Mononuclear cell (primary cell): ENCODE measurements around the gene DOCK4. TPM values are rescaled to one million over a fixed set of nuclear protein-coding genes. Genes with fewer than 3 reads are reported as not detected.

ENCODE experiments used
- H3K27me3 ChIP-seq: 2 replicates; pipeline ENCODE4 v1.6.0; 2011; ENCODE audit warnings: low read length, control low read depth; ENCODE audit not compliant: insufficient read depth
- H3K4me1 ChIP-seq: 2 replicates; pipeline ENCODE4 v1.5.1; 2011; ENCODE audit warnings: mild to moderate bottlenecking, low read length, control low read depth; ENCODE audit not compliant: insufficient read depth
- H3K4me3 ChIP-seq: 2 replicates; pipeline ENCODE4 v1.5.1; 2011; ENCODE audit warnings: mild to moderate bottlenecking, low read length, moderate library complexity
- H3K9me3 ChIP-seq: 2 replicates; pipeline ENCODE4 v1.5.1; 2011; ENCODE audit warnings: low read depth, mild to moderate bottlenecking, control low read depth, low read length
- total RNA-seq: library from RNA; depleted of rRNA; stranded (reverse); fragments of >200 nt; gene quantifications from one replicate; pipeline ENCODE4 v1.2.3, GENCODE V29; 2012

DOCK4 gene
- total RNA-seq, 1 donor, result 5.6 TPM

- H3K27me3 ChIP-seq, result no peaks in the 10 kb centered on the region
- no peak overlapping the region for H3K4me3 ChIP-seq
- peaks cover 31% of the 10 kb centered on the region for H3K4me1 ChIP-seq
- no peaks in the 10 kb centered on the region for H3K9me3 ChIP-seq
These were observed 119.5 kb downstream of the DOCK4 start for GRCh38 chr7:112086496-112087254.

GRCh38 chr7:112084520-112084971 is 121.7 kb downstream of the DOCK4 start:
- Histone ChIP-seq H3K4me3 (no peak overlapping the region), H3K4me1 (peaks cover 36% of the 10 kb centered on the region), H3K9me3 (no peaks in the 10 kb centered on the region), H3K27me3 (no peaks in the 10 kb centered on the region)

GRCh38 chr7:112083776-112084355 is 122.3 kb downstream of the DOCK4 start:
- H3K9me3 ChIP-seq, result no peaks in the 10 kb centered on the region
- H3K27me3 ChIP-seq, result no peaks in the 10 kb centered on the region
- no peak overlapping the region for H3K4me3 ChIP-seq
- H3K4me1 ChIP-seq, result peaks cover 31% of the 10 kb centered on the region

DNA sequence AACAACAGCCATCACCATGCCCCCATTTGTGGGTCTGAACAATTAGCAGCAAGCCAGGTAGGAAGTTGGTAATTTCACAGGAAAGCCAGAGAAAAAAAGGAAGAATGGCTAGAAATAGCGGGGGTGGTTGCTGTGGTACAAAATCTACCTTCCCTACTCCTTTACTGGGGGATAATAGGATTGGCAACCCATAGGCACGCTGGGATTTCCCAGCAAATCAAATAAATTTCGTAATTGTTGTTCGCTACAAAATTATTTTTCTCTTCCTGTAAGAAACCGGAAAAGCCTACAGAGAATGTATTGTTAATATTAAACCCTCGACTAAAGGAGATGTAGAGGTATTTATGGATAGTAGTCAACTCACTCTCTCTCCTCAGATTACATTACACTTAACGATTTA is 123.9 kb downstream of the DOCK4 start:
- Histone ChIP-seq H3K27me3 (no peaks in the 10 kb centered on the region), H3K9me3 (no peaks in the 10 kb centered on the region), H3K4me1 (peaks cover 31% of the 10 kb centered on the region), H3K4me3 (no peak overlapping the region)

DNA sequence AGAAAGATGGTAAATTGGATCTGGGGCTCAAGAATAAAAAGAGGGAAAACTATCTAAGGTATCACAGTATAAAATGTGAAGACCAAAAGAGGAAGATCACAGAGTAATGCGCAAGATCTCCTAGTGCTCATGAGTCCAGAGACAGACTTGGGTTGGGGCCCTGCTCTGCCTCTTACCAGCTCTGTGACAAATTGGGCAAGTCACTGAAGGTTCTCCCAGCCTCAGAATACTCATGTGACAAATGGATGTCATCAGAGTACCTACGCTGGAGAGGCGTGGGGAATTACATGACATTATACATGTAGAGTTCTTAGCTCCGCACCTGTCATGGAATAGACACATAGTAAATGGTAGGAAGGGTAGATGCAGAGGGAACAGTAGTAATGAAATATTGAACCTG is 124.4 kb downstream of the DOCK4 start:
- H3K27me3 ChIP-seq, result no peaks in the 10 kb centered on the region
- peaks cover 31% of the 10 kb centered on the region for H3K4me1 ChIP-seq
- no peaks in the 10 kb centered on the region for H3K9me3 ChIP-seq
- no peak overlapping the region for H3K4me3 ChIP-seq

DNA sequence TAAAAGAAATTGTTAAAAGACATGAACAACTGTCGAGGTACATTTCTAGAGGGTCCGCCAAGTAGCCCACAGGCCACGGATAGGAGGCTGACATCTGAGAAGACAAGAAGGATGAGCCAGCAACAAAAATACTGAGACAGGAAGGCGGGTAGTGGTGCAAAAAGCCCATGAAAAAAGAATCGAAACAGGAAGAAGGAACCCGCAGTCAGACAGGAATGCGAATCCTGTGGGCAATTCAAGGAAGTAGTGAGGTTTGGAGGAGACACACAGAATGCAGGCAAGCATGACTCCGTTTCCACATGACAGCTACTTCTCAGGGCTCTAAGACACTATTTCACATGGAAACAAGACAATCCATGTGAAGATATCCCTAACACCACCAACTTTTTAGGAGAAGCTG is 125.2 kb downstream of the DOCK4 start:
- Histone ChIP-seq H3K9me3 (no peaks in the 10 kb centered on the region), H3K4me1 (peaks cover 31% of the 10 kb centered on the region), H3K4me3 (no peak overlapping the region), H3K27me3 (no peaks in the 10 kb centered on the region)

DNA sequence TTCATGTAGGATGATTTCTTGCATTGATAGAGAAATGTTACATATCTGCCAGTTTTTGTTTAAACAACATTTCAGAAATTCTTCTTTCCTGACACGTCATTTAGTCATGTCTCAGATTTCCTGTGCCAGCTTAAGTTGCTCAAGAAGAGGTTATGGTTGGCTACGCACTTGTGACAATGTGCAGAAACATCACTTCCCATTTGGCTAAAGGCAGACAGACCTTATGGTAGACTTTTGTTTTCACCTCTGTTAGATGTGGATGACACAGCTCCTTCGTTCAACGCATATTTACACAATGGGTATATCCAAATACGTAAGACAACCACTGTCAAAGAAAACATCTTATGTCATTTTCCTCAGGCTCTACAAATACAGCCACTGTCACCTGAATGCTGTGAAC is 125.8 kb downstream of the DOCK4 start:
- Histone ChIP-seq H3K4me3 (no peak overlapping the region), H3K9me3 (no peaks in the 10 kb centered on the region), H3K27me3 (no peaks in the 10 kb centered on the region), H3K4me1 (peaks cover 31% of the 10 kb centered on the region)

DNA sequence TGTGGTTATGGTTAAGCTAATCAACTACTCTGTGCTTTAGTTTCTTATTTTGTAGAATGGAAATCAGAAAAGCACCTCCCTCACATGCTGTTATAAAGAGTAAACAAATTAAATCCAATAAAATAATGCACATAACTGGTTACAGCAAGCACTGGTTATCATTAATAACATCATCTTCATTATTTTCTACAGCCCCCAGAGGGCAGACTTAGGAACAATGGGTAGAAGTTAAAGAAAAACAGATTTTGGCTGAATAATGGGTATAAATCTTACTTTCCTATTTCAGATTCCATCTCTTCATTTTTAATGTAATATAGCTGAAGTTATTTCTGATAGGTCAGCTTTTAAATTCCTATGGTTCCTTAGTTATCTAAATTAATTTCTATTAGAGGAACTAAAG is 126.5 kb downstream of the DOCK4 start:
- Histone ChIP-seq H3K4me1 (peaks cover 26% of the 10 kb centered on the region), H3K9me3 (no peaks in the 10 kb centered on the region), H3K27me3 (peaks cover 3% of the 10 kb centered on the region), H3K4me3 (no peak overlapping the region)

DNA sequence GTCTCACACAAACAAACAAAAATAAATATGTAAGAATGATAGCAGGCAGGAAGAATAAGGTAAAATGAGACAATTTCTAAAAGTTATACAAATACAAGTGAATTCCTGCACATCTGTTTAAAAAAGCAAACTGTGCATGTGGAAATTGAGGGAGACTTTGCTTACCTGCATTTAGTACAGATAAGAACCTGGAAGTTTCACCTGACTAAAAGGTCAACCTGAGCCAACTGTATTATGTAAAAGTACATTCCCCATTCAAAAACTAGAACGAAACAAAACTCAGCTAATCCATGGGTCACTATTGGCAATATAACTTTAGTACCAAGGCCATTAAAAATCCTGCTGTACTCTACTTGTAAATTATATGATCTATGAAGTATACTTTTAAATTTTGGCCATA is 127.1 kb downstream of the DOCK4 start:
- peaks cover 23% of the 10 kb centered on the region for H3K4me1 ChIP-seq
- no peaks in the 10 kb centered on the region for H3K9me3 ChIP-seq
- H3K4me3 ChIP-seq, result no peak overlapping the region
- peaks cover 3% of the 10 kb centered on the region for H3K27me3 ChIP-seq

GRCh38 chr7:112076324-112076723 is 129.9 kb downstream of the DOCK4 start:
- H3K27me3 ChIP-seq, result peaks cover 3% of the 10 kb centered on the region
- peaks cover 6% of the 10 kb centered on the region for H3K4me1 ChIP-seq
- H3K4me3 ChIP-seq, result no peak overlapping the region
- H3K9me3 ChIP-seq, result no peaks in the 10 kb centered on the region

DNA sequence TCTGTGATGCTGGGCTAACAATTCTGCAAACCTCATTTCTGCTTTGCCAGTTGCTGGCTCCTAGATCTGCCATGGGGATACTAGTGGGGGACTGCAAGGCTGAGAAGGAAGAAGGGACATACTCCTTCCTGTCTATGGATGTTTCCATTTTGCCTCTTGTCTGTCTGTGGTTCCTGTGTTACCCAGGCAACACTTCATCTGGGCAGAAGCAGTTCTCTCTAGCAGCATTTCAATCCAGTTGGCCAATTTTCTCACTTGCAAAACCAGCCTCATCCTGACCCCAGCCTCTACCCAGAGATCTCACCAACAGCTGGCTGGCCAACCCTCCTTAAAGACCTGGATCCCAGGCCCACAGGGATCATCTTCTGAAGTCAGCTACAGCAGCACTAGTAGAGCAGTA is 131.7 kb downstream of the DOCK4 start:
- Histone ChIP-seq H3K27me3 (peaks cover 3% of the 10 kb centered on the region), H3K4me3 (no peak overlapping the region), H3K4me1 (no peaks in the 10 kb centered on the region), H3K9me3 (no peaks in the 10 kb centered on the region)

DNA sequence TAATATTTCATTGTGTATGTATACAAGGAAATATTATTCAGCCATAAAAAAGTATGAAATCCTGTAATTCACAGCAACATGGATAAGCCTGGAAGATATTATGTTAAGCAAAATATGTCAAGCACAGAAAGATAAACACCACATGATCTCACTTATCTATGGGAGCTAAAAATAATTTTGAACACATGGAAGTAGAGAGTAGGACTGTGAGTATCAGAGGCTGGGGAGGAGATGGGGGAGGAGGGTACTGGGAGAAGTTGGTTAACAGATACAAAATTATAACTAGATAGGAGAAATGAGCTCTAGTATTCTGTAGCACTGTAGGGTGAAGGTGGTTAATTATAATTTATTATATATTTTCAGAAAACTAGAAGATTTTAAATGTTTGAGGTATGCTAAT is 132.7 kb downstream of the DOCK4 start:
- H3K4me3 ChIP-seq, result no peak overlapping the region
- no peaks in the 10 kb centered on the region for H3K4me1 ChIP-seq
- no peaks in the 10 kb centered on the region for H3K9me3 ChIP-seq
- peaks cover 3% of the 10 kb centered on the region for H3K27me3 ChIP-seq

DNA sequence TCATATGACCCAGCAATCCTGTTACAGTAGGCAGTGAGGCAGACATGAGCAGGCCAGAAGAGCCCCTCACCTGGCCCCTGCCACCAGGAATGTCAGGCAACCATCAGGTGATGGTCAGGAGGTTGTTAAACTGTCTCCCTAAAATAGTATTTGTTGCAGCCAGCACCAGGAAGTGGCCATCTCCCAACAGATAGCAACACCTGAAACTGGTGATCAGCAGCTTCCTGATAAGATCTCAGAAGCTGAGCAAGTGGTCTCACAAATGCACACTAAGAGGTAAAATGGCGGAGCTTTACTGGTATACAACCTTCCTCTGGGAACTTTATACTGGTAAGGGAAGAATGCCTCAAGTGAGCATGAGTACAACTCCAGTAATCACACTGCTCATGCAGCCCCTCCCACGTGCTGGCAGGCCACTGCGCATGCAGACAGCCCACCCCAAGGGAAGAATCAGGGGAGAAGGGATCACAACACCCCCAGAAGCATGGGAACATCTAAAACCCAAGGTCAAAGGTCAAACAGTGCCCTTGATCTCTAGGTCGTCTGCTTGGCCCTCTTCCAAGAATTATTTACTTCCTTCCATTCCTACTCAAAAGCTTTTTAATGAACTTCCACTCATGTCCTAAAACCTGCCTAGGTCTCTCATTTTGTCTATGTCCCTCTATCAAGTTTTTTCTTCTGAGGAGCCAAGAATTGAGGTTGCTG is 133.5 kb downstream of the DOCK4 start:
- Histone ChIP-seq H3K4me3 (no peak overlapping the region), H3K4me1 (no peaks in the 10 kb centered on the region), H3K9me3 (no peaks in the 10 kb centered on the region), H3K27me3 (peaks cover 3% of the 10 kb centered on the region)

GRCh38 chr7:112071856-112072255 is 134.3 kb downstream of the DOCK4 start:
- H3K4me1 ChIP-seq, result no peaks in the 10 kb centered on the region

GRCh38 chr7:112070674-112071256 is 135.4 kb downstream of the DOCK4 start:
- H3K4me1 ChIP-seq, result no peaks in the 10 kb centered on the region
- peaks cover 3% of the 10 kb centered on the region for H3K27me3 ChIP-seq
- H3K9me3 ChIP-seq, result no peaks in the 10 kb centered on the region
- no peak overlapping the region for H3K4me3 ChIP-seq

More at GRCh38 chr7:112071856-112072255, 134.3 kb downstream of the DOCK4 start:
- H3K27me3 ChIP-seq, result peaks cover 3% of the 10 kb centered on the region
- no peak overlapping the region for H3K4me3 ChIP-seq
- H3K9me3 ChIP-seq, result no peaks in the 10 kb centered on the region
